22Rv1 (cell line): ENCODE measurements around the gene SLC9A7.

Experiments
- H3K27ac ChIP-seq: fragments of 450-650 bp; 2 replicates; pipeline ENCODE4 v1.5.1; 2017
- CTCF ChIP-seq: fragments of 450-650 bp; IDR thresholded peaks from 2 replicates; pipeline ENCODE4 v1.5.1; 2017; ENCODE audit warnings: mild to moderate bottlenecking
- ZFX ChIP-seq: fragments of 450-650 bp; IDR thresholded peaks from 2 replicates; pipeline ENCODE4 v1.6.1; 2017; ENCODE audit warnings: antibody characterized with exemption, borderline replicate concordance

SLC9A7 gene

DNA sequence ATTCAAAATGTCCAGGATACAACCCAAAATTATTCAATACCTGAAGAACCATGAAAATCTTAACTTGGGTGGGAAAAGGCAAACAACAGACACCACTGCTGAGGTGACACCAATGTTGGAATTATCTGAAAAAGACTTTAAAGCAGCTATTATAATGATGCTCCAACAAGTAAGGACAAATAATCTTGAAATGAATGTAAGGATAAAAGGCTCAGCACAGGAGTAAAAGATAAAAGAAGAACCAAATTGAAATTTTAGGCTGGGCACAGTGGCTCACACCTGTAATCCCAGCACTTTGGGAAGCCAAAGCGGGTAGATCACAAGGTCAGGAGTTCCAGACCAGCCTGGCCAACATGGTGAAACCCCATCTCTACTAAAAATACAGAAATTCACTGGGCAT, 4.0 kb upstream of the SLC9A7 start:
- H3K27ac ChIP-seq, result no peak overlapping the region
- TF ChIP-seq ZFX, result no peak
- no peak for TF ChIP-seq CTCF

DNA sequence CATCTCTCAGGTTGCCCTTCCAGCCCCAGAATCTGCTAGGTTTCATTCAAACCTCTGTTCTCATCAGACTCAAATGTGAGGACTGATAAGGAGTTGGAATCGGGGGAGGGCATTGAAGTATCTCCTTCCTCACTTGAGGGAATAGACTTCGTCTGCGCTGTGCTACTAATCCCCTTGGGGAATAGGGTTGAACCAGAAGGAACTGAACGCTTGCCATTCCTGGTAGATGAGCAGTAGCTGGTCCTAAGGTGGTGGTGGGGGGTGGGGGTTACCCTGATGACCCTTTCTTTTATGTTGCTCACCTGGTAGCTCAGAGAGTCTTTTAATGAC, 692 bp upstream of the SLC9A7 start:
- TF ChIP-seq ZFX, result no peak
- TF ChIP-seq CTCF, result peak; percentile 35; the same call in 1 of the 2 replicates
- H3K27ac ChIP-seq, result peak overlapping the region; percentile 50

- no peak for TF ChIP-seq CTCF
- TF ChIP-seq ZFX, result no peak
- peak overlapping the region; percentile 50 for H3K27ac ChIP-seq
Measured at GRCh38 chrX:46758163-46758955, 559 bp downstream of the SLC9A7 start.

DNA sequence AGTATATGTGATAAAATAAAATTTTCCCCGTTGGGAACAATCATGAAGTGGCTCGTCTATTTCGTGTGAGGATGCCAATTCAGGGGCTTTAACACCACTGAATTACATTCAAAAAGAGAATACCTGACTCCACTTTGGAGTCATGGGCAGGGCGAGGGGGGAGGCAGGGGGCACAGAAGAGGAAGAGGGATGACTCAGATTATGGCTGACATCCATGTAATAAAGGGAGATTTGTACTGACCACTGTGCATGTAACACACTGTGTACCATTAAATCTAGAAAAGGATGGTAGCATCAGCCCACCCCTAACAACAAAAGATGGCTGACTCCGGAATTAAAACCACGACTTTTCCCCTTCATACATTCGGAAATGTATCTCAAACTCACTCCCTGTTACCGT, 1.3 kb downstream of the SLC9A7 start:
- H3K27ac ChIP-seq, result no peak overlapping the region

GRCh38 chrX:46757052-46757451, 1.9 kb downstream of the SLC9A7 start:
- no peak overlapping the region for H3K27ac ChIP-seq
- TF ChIP-seq CTCF (no peak), ZFX (no peak)

More for the DNA sequence above, 1.3 kb downstream of the SLC9A7 start:
- TF ChIP-seq CTCF (no peak), ZFX (no peak)

DNA sequence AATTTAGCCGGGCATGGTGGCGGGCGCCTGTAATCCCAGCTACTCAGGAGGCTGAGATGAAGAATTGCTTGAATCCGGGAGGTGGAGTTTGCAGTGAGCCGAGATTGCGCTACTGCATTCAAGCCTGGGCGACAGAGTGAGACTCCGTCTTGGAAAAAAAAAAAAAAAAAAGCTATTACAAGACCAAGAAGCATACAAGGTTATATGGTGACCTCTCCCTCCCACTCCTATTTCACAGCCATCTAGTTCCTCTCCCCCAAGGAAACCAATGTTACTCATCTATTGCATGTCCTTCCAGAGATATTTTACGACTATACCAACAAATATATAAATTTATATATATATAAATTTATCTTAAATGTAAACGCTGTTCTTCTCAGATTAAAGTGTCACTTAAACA, 3.2 kb downstream of the SLC9A7 start:
- TF ChIP-seq CTCF, result no peak
- no peak for TF ChIP-seq ZFX
- H3K27ac ChIP-seq, result no peak overlapping the region

- no peak overlapping the region for H3K27ac ChIP-seq
- TF ChIP-seq CTCF (no peak), ZFX (no peak)
Measured at GRCh38 chrX:46754586-46755061, 4.3 kb downstream of the SLC9A7 start.
